ENCODE results near the gene IER3. TPM values are rescaled to one million over a fixed set of nuclear protein-coding genes. Genes with fewer than 3 reads are reported as not detected.
A peak's percentile ranks its signal among the peaks of the same experiment; 100 is the strongest.

IER3 gene
- polyA plus RNA-seq, 3 donors: 30.6 to 188 (median 53.2) TPM

DNA sequence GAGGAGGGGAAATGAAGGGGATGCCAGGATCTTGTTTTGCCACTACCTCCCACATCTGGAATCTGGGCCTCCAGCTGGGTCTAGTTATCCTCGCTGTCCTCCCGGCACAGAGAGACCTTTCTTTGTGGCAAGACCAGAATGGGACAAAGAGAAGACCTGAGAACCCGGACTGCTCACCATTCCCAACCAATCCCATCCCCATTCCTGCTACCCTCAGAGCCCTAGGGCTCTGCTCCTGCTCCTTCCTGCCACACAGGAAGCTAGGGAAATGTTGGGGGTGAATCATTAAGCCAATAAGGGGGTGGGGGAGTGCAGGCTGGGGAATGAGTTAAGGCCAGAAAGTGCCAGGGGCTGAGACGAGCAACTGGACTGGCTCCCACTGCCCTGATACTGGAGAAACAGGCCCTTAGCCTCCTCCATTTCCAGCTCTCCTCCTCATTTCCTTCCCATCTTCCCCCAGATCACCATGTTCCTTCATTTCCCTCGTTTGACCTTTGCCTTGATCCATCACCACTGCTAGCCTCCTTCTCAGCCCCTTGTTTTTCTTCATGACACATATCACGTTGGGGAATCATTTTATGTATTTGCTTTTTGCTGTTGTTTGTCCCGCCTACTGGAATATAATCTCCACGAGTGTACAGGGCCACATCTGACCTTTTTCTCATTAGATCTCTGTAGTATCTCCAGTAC is 4.6 kb upstream of the IER3 start:
- Mint-ChIP-seq H3K36me3 (peaks cover 0 to 8% of the 10 kb centered on the region in 2 donors), H3K27ac (peak overlapping the region in 1 of 7 donors; percentile 76), H3K4me1 (peaks cover 41% of the 10 kb centered on the region), H3K27me3 (ENCODE audit: low read depth in 3 of 3) (peaks cover 7 to 14% (median 10%) of the 10 kb centered on the region in 3 donors), H3K9me3 (peaks cover 0 to 3% (median 0%) of the 10 kb centered on the region in 7 donors), H3K4me3 (no peak overlapping the region)
- H3K27ac ChIP-seq (ENCODE audit: low read depth in 1 of 2, low read length in 2 of 2): no peak overlapping the region
- DNase-seq: no peak
- H3K9me3 ChIP-seq (replicated peaks in 1 of 2; ENCODE audit: control insufficient read depth in 1 of 2, insufficient read depth in 1 of 2, low read length in 2 of 2): no peaks in the 10 kb centered on the region
- H3K27me3 ChIP-seq (ENCODE audit: control insufficient read depth in 2 of 2, insufficient read depth in 2 of 2, low read length in 2 of 2): peaks cover 0 to 4% of the 10 kb centered on the region in 2 donors
- H3K36me3 ChIP-seq (replicated peaks in 1 of 2; ENCODE audit: control insufficient read depth in 1 of 2, insufficient read depth in 2 of 2, low read length in 2 of 2): no peaks in the 10 kb centered on the region
- no peak overlapping the region for H3K4me3 ChIP-seq (replicated peaks in 1 of 3; ENCODE audit: low read depth in 2 of 3, low read length in 3 of 3)
- no peak overlapping the region for H3K9ac ChIP-seq (ENCODE audit: insufficient read depth, low read length, poor library complexity, severe bottlenecking)
- intact Hi-C loops (cut with micrococcal nuclease): loop anchor here in 1 of 2 donors (10.0 kb wide), 1 partner anchor 336 kb away; no protein-coding TSS in a partner anchor
- H2AFZ ChIP-seq (ENCODE audit: insufficient read depth, low read depth, low read length, poor library complexity, severe bottlenecking): no peak overlapping the region
- TF ChIP-seq, protein P1, sequence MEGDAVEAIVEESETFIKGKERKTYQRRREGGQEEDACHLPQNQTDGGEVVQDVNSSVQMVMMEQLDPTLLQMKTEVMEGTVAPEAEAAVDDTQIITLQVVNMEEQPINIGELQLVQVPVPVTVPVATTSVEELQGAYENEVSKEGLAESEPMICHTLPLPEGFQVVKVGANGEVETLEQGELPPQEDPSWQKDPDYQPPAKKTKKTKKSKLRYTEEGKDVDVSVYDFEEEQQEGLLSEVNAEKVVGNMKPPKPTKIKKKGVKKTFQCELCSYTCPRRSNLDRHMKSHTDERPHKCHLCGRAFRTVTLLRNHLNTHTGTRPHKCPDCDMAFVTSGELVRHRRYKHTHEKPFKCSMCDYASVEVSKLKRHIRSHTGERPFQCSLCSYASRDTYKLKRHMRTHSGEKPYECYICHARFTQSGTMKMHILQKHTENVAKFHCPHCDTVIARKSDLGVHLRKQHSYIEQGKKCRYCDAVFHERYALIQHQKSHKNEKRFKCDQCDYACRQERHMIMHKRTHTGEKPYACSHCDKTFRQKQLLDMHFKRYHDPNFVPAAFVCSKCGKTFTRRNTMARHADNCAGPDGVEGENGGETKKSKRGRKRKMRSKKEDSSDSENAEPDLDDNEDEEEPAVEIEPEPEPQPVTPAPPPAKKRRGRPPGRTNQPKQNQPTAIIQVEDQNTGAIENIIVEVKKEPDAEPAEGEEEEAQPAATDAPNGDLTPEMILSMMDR (IDR thresholded peaks at IDR 0.05): no peak
- no peak overlapping the region for H3K4me2 ChIP-seq (replicated peaks; ENCODE audit: extremely low read depth, low read length, poor library complexity, severe bottlenecking)
- no CpG with 5 or more reads among the region's 8 CpGs for WGBS (ENCODE audit: insufficient coverage)
- H3K4me1 ChIP-seq (ENCODE audit: control insufficient read depth in 1 of 2, insufficient read depth in 2 of 2, low read length in 2 of 2): peaks cover 24 to 35% of the 10 kb centered on the region in 2 donors
- H4K20me1 ChIP-seq (ENCODE audit: insufficient read depth, low read length): peaks cover 3% of the 10 kb centered on the region
- H3K79me2 ChIP-seq (ENCODE audit: insufficient read depth, low read length): peaks cover 2% of the 10 kb centered on the region

DNA sequence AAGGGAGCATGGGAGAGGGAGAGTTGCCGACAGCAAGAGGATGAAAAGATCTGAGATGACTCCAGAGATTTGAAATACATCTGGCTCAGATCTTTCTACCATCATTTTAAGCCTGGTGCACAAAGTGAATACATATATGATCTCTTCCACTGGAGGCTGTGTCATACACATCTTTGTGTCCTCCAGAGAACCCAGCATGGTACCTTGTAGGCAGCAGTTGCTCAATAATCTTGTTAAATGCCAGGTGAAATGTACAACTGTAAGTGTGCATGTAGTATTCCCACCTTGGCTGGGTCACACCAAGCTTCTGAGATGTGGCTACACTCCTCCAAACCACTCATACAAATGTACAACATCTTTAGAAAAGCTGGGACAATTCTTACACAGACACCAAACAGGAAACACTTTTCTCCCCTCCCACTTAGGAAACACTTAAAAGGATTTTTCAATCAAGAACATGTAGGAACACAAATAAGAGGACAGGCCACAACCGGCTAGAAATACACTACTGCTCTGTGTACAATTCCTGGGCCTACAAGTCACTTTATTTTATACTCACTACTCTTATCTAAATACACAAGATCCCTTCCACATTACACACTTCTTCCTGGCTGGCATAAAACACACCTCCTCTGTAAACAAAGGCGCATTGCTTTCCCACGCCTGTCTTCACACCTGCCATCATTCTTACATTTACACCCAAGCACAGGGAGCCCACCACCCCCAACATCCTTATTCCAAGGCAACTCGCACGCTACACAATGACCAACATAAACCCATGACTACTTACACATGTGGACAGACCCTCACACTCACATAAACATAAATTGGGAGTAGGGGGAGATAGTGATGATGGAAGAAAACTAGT is 3.8 kb upstream of the IER3 start:
- Mint-ChIP-seq H3K4me3 (no peak overlapping the region), H3K27me3 (ENCODE audit: low read depth in 3 of 3) (peaks cover 7 to 12% (median 10%) of the 10 kb centered on the region in 3 donors), H3K9me3 (peaks cover 0 to 3% (median 0%) of the 10 kb centered on the region in 7 donors), H3K4me1 (peaks cover 41% of the 10 kb centered on the region), H3K27ac (no peak overlapping the region), H3K36me3 (peaks cover 4 to 11% of the 10 kb centered on the region in 2 donors)
- intact Hi-C loops (cut with micrococcal nuclease): loop anchor here in 1 of 2 donors (10.0 kb wide), 1 partner anchor 337 kb away; no protein-coding TSS in a partner anchor
- Histone ChIP-seq H3K4me3 (replicated peaks in 1 of 3; ENCODE audit: low read depth in 2 of 3, low read length in 3 of 3) (no peak overlapping the region), H2AFZ (ENCODE audit: insufficient read depth, low read depth, low read length, poor library complexity, severe bottlenecking) (no peak overlapping the region), H3K36me3 (replicated peaks in 1 of 2; ENCODE audit: control insufficient read depth in 1 of 2, insufficient read depth in 2 of 2, low read length in 2 of 2) (no peaks in the 10 kb centered on the region), H3K9me3 (replicated peaks in 1 of 2; ENCODE audit: control insufficient read depth in 1 of 2, insufficient read depth in 1 of 2, low read length in 2 of 2) (no peaks in the 10 kb centered on the region), H3K4me1 (ENCODE audit: control insufficient read depth in 1 of 2, insufficient read depth in 2 of 2, low read length in 2 of 2) (peaks cover 24 to 35% of the 10 kb centered on the region in 2 donors), H3K27ac (ENCODE audit: low read depth in 1 of 2, low read length in 2 of 2) (no peak overlapping the region), H3K4me2 (replicated peaks; ENCODE audit: extremely low read depth, low read length, poor library complexity, severe bottlenecking) (no peak overlapping the region), H3K27me3 (ENCODE audit: control insufficient read depth in 2 of 2, insufficient read depth in 2 of 2, low read length in 2 of 2) (peaks cover 0 to 4% of the 10 kb centered on the region in 2 donors), H3K9ac (ENCODE audit: insufficient read depth, low read length, poor library complexity, severe bottlenecking) (no peak overlapping the region), H3K79me2 (ENCODE audit: insufficient read depth, low read length) (peaks cover 11% of the 10 kb centered on the region), H4K20me1 (ENCODE audit: insufficient read depth, low read length) (peaks cover 12% of the 10 kb centered on the region)
- TF ChIP-seq, protein P1 (IDR thresholded peaks at IDR 0.05): no peak
- 86% methylated on average over 3 of the region's 6 CpGs for WGBS (ENCODE audit: insufficient coverage)
- no peak for DNase-seq
